ENCODE results near the gene TMEM190. TPM values are rescaled to one million over a fixed set of nuclear protein-coding genes. Genes with fewer than 3 reads are reported as not detected.
A peak's percentile ranks its signal among the peaks of the same experiment; 100 is the strongest.
"Not testable (repeated sequence)": the region's sequence is repeated elsewhere in the genome, so short reads cannot be mapped to it uniquely, and the experiment has no call there.

TMEM190 gene
- total RNA-seq, 1 experiment from 2014 or later = not detected

GRCh38 chr19:55329791-55330190, 46.8 kb upstream of the TMEM190 start:
- H3K4me2 ChIP-seq (ENCODE audit: low read length) = peak overlapping the region; percentile 25; the same call in 1 of the 2 replicates
- H3K9me2 ChIP-seq (ENCODE audit: insufficient read depth); H3K79me2 ChIP-seq (ENCODE audit: insufficient read depth, low read length); H2AFZ ChIP-seq (ENCODE audit: low read depth, low read length, poor library complexity, severe bottlenecking); H3K9me3 ChIP-seq (ENCODE audit: control insufficient read depth in 1 of 2, insufficient read depth in 1 of 2, low read depth in 1 of 2, low read length in 2 of 2); H3K27ac ChIP-seq (ENCODE audit: low read depth, low read length); H4K20me1 ChIP-seq (ENCODE audit: insufficient read depth); DNase-seq (ENCODE audit: low read depth, low spot score); H3K27me3 ChIP-seq (ENCODE audit: insufficient read depth, low read length); BruUV-seq (replicated peaks); POLR2A ChIA-PET; H3K36me3 ChIP-seq (ENCODE audit: control insufficient read depth in 1 of 2, insufficient read depth in 2 of 2, low read length in 2 of 2); H3K9ac ChIP-seq (ENCODE audit: low read length); H3K4me3 ChIP-seq (replicated peaks in 1 of 2; ENCODE audit: low read depth in 1 of 2, low read length in 2 of 2); intact Hi-C loops (cut with micrococcal nuclease); RAD21 ChIA-PET (ENCODE audit: low non-redundant PET in 1 of 2, low total read pairs in 2 of 2, uncharacterized antibody in 2 of 2, unreplicated experiment in 2 of 2): not testable (repeated sequence)
- peak; percentile 28; the same call in 1 of the 2 replicates for ATAC-seq
- CTCF ChIA-PET = interaction anchor here (1.3 kb wide), 1 partner anchor 10 kb away, joined by 3 read pairs; no protein-coding TSS in a partner anchor
- peaks cover 5 to 28% of the 10 kb centered on the region in 2 experiments; a peak in 3 of 4 replicates for H3K4me1 ChIP-seq (ENCODE audit: control insufficient read depth in 1 of 2, insufficient read depth in 2 of 2, low read length in 2 of 2)
- peak; percentile 39; the same call in 1 of the 2 replicates for TF ChIP-seq FOSL1 (IDR thresholded peaks at IDR 0.05; ENCODE audit: low read depth)

- POLR2A ChIA-PET = no interaction called here
Measured at GRCh38 chr19:55333870-55334269, 42.8 kb upstream of the TMEM190 start.

More at GRCh38 chr19:55333870-55334269, 42.8 kb upstream of the TMEM190 start:
- no peak overlapping the region for H3K27ac ChIP-seq (ENCODE audit: low read depth, low read length)
- intact Hi-C loops (cut with micrococcal nuclease) = no loop called here
- H3K36me3 ChIP-seq (ENCODE audit: control insufficient read depth in 1 of 2, insufficient read depth in 2 of 2, low read length in 2 of 2) = no peaks in the 10 kb centered on the region
- CTCF ChIA-PET = no interaction called here
- H3K9me2 ChIP-seq (ENCODE audit: insufficient read depth) = no peaks in the 10 kb centered on the region
- BruUV-seq (replicated peaks) = no TSS peak
- H3K79me2 ChIP-seq (ENCODE audit: insufficient read depth, low read length) = no peaks in the 10 kb centered on the region
- H2AFZ ChIP-seq (ENCODE audit: low read depth, low read length, poor library complexity, severe bottlenecking) = no peak overlapping the region
- DNase-seq (ENCODE audit: low read depth, low spot score) = no peak
- H3K4me2 ChIP-seq (ENCODE audit: low read length) = no peak overlapping the region
- H3K4me3 ChIP-seq (replicated peaks in 1 of 2; ENCODE audit: low read depth in 1 of 2, low read length in 2 of 2) = no peak overlapping the region
- H3K27me3 ChIP-seq (ENCODE audit: insufficient read depth, low read length) = no peaks in the 10 kb centered on the region
- H3K4me1 ChIP-seq (ENCODE audit: control insufficient read depth in 1 of 2, insufficient read depth in 2 of 2, low read length in 2 of 2) = peaks cover 7 to 28% of the 10 kb centered on the region in 2 experiments
- TF ChIP-seq EZH2phosphoT487 (IDR thresholded peaks at IDR 0.05; ENCODE audit: borderline replicate concordance) = no peak
- no peak for TF ChIP-seq CBX3 (IDR thresholded peaks at IDR 0.05; ENCODE audit: low read depth)
- TF ChIP-seq, protein P1, sequence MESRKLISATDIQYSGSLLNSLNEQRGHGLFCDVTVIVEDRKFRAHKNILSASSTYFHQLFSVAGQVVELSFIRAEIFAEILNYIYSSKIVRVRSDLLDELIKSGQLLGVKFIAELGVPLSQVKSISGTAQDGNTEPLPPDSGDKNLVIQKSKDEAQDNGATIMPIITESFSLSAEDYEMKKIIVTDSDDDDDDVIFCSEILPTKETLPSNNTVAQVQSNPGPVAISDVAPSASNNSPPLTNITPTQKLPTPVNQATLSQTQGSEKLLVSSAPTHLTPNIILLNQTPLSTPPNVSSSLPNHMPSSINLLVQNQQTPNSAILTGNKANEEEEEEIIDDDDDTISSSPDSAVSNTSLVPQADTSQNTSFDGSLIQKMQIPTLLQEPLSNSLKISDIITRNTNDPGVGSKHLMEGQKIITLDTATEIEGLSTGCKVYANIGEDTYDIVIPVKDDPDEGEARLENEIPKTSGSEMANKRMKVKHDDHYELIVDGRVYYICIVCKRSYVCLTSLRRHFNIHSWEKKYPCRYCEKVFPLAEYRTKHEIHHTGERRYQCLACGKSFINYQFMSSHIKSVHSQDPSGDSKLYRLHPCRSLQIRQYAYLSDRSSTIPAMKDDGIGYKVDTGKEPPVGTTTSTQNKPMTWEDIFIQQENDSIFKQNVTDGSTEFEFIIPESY (IDR thresholded peaks at IDR 0.05; ENCODE audit: extremely low read depth, insufficient replicate concordance, low read length) = no peak
- no peak for TF ChIP-seq FOSL1 (IDR thresholded peaks at IDR 0.05; ENCODE audit: low read depth)
- no peak for TF ChIP-seq ATF3 (IDR thresholded peaks at IDR 0.05)
- TF ChIP-seq TCF7L2 (IDR thresholded peaks at IDR 0.05; ENCODE audit: borderline replicate concordance, extremely low read depth, insufficient read depth, insufficient read length) = no peak
- TF ChIP-seq SP1 (IDR thresholded peaks at IDR 0.05; ENCODE audit: low read depth) = no peak
- no peak for TF ChIP-seq SRF (IDR thresholded peaks at IDR 0.05; ENCODE audit: low read depth)
- no peak for ATAC-seq
- no peaks in the 10 kb centered on the region for H3K9me3 ChIP-seq (ENCODE audit: control insufficient read depth in 1 of 2, insufficient read depth in 1 of 2, low read depth in 1 of 2, low read length in 2 of 2)
- H3K9ac ChIP-seq (ENCODE audit: low read length) = no peak overlapping the region
- H4K20me1 ChIP-seq (ENCODE audit: insufficient read depth) = no peaks in the 10 kb centered on the region
- RAD21 ChIA-PET (ENCODE audit: low non-redundant PET in 1 of 2, low total read pairs in 2 of 2, uncharacterized antibody in 2 of 2, unreplicated experiment in 2 of 2) = no interaction called here
